ENCODE data around the gene MTA3.
"Not testable (repeated sequence)": the region's sequence is repeated elsewhere in the genome, so short reads cannot be mapped to it uniquely, and the experiment has no call there.

Gene MTA3

DNA sequence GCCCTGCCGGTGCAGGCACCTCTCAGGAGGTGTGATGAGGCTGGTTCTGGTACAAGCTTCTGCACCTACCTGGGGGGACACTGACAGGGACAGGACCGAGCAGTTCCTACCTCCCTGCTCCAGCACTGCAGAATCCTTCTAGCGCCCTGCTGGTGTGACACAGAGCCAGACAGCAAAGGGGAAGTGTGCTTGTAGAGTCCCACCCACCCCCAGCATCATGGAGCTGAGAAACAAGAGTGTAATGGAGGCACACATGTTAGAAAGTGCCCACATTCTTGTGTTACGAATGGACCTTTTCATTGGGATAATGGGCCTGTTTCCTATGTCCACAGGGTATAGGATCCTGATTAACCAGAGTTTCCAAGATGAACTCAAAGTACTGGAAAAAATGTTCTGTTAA is 157.2 kb downstream of the MTA3 start:
- Mint-ChIP-seq H3K4me1 (peaks cover 9% of the 10 kb centered on the region), H3K27me3 (no peaks in the 10 kb centered on the region), H3K36me3 (peaks cover 15% of the 10 kb centered on the region), H3K27ac (no peak overlapping the region), H3K9me3 (peaks cover 5% of the 10 kb centered on the region), H3K4me3 (no peak overlapping the region)
- no peak for DNase-seq
- CTCF ChIA-PET, result no interaction called here

DNA sequence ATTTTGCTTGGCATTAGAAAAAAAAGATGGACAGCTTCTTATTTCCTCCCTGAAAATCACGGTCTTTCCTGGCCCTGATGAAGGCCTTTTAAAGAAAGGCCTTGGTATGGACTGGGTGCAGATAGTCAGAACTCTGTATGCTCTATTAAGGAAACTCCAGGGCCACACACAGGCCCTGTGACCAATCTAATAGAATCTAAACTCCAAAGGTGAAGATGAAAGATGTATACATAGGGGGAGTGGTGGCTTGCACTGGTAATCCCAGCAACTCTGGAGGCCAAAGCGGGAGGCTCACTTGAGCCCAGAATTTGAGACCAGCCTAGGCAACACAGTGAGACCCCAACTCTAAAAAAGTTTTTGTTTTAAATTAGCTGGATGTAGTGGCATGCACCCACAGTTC is 158.2 kb downstream of the MTA3 start:
- CTCF ChIA-PET, result interaction anchor here (0.6 kb wide), 1 partner anchor 746 kb away, joined by 3 read pairs; no protein-coding TSS in a partner anchor
- H3K4me1 Mint-ChIP-seq, result peaks cover 9% of the 10 kb centered on the region
- H3K36me3 Mint-ChIP-seq, result peaks cover 22% of the 10 kb centered on the region
- no peaks in the 10 kb centered on the region for H3K27me3 Mint-ChIP-seq
- no peak overlapping the region for H3K27ac Mint-ChIP-seq
- no peak for DNase-seq
- H3K9me3 Mint-ChIP-seq, result peaks cover 8% of the 10 kb centered on the region
- H3K4me3 Mint-ChIP-seq, result no peak overlapping the region

GRCh38 chr2:42731316-42731715 is 162.9 kb downstream of the MTA3 start:
- Mint-ChIP-seq H3K9me3 (peaks cover 34% of the 10 kb centered on the region), H3K36me3 (peaks cover 57% of the 10 kb centered on the region)
- H3K27me3 Mint-ChIP-seq, CTCF ChIA-PET, DNase-seq, H3K4me1 Mint-ChIP-seq, H3K27ac Mint-ChIP-seq, H3K4me3 Mint-ChIP-seq: not testable (repeated sequence)

GRCh38 chr2:42733852-42734251 is 165.4 kb downstream of the MTA3 start:
- CTCF ChIA-PET, result no interaction called here
- peaks cover 68% of the 10 kb centered on the region for H3K36me3 Mint-ChIP-seq
- no peak overlapping the region for H3K27ac Mint-ChIP-seq
- peaks cover 39% of the 10 kb centered on the region for H3K9me3 Mint-ChIP-seq
- H3K4me1 Mint-ChIP-seq, result peaks cover 4% of the 10 kb centered on the region
- H3K4me3 Mint-ChIP-seq, result no peak overlapping the region
- no peaks in the 10 kb centered on the region for H3K27me3 Mint-ChIP-seq
- DNase-seq, result no peak

GRCh38 chr2:42736598-42737322 is 168.3 kb downstream of the MTA3 start:
- CTCF ChIA-PET, result no interaction called here
- H3K9me3 Mint-ChIP-seq, result peaks cover 35% of the 10 kb centered on the region
- H3K4me3 Mint-ChIP-seq, result no peak overlapping the region
- peaks cover 74% of the 10 kb centered on the region for H3K36me3 Mint-ChIP-seq
- no peak overlapping the region for H3K27ac Mint-ChIP-seq
- no peaks in the 10 kb centered on the region for H3K27me3 Mint-ChIP-seq
- no peak for DNase-seq
- peaks cover 13% of the 10 kb centered on the region for H3K4me1 Mint-ChIP-seq

- Mint-ChIP-seq H3K27ac (peak overlapping the region; percentile 30), H3K9me3 (peaks cover 15% of the 10 kb centered on the region), H3K27me3 (no peaks in the 10 kb centered on the region), H3K36me3 (peaks cover 48% of the 10 kb centered on the region), H3K4me3 (no peak overlapping the region), H3K4me1 (peaks cover 9% of the 10 kb centered on the region)
- CTCF ChIA-PET, result no interaction called here
- no peak for DNase-seq
Observed at GRCh38 chr2:42741140-42741539, 172.7 kb downstream of the MTA3 start.

GRCh38 chr2:42742740-42743658 is 174.6 kb downstream of the MTA3 start:
- no peak overlapping the region for H3K4me3 Mint-ChIP-seq
- no peaks in the 10 kb centered on the region for H3K27me3 Mint-ChIP-seq
- peaks cover 9% of the 10 kb centered on the region for H3K4me1 Mint-ChIP-seq
- no peak for DNase-seq
- peaks cover 38% of the 10 kb centered on the region for H3K36me3 Mint-ChIP-seq
- no peak overlapping the region for H3K27ac Mint-ChIP-seq
- CTCF ChIA-PET, result interaction anchor here (0.6 kb wide), 1 partner anchor 125 kb away, joined by 4 read pairs; no protein-coding TSS in a partner anchor
- H3K9me3 Mint-ChIP-seq, result peaks cover 9% of the 10 kb centered on the region

DNA sequence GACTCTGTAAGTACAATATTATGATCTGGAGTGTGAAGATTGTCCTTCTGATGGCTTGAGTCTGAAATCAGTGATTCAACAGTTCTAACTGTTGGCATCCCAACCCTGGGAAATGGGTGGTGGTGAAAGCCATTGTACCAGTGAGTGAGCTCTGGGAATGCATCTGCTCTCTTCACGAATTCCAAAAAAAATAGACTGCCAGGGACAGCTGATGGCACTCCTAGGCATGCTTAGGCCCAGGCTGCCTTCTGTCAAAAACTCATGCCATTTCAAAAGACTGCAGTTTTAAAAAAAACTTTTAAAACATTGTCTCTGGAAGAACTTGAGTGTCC is 175.2 kb downstream of the MTA3 start:
- H3K36me3 Mint-ChIP-seq, result peaks cover 33% of the 10 kb centered on the region
- no peak overlapping the region for H3K27ac Mint-ChIP-seq
- H3K9me3 Mint-ChIP-seq, result peaks cover 9% of the 10 kb centered on the region
- H3K4me3 Mint-ChIP-seq, result no peak overlapping the region
- no peaks in the 10 kb centered on the region for H3K27me3 Mint-ChIP-seq
- no peak for DNase-seq
- peaks cover 9% of the 10 kb centered on the region for H3K4me1 Mint-ChIP-seq
- CTCF ChIA-PET, result no interaction called here

DNA sequence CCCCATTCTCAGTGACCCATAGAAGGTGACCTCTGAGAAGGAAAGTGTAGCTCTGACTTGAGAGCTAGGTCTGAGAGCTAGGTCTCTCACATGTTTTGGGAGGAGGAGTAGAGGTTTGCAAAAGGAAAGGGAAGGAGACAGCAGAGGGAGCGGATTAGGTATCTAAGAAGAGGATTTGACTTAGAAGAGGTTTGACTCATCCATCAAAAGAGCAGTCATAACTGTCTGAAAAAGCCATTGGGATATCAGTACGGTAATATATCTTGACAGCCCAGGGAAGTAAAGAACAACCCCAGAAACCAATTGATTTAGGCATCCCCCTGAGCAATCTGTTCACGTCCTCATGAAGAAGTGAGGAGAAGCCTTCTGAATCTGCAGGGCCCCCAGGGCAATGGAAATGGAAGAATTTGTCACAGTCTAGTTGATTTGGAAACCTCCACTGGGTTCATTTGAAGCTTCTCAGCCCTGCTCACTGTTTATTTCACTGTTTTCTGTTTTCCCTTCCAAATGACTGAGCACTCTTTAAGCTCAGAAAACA is 176.2 kb downstream of the MTA3 start:
- Mint-ChIP-seq H3K9me3 (peaks cover 7% of the 10 kb centered on the region), H3K27ac (no peak overlapping the region), H3K4me3 (no peak overlapping the region), H3K36me3 (peaks cover 30% of the 10 kb centered on the region), H3K27me3 (no peaks in the 10 kb centered on the region), H3K4me1 (peaks cover 9% of the 10 kb centered on the region)
- CTCF ChIA-PET, result no interaction called here
- no peak for DNase-seq

DNA sequence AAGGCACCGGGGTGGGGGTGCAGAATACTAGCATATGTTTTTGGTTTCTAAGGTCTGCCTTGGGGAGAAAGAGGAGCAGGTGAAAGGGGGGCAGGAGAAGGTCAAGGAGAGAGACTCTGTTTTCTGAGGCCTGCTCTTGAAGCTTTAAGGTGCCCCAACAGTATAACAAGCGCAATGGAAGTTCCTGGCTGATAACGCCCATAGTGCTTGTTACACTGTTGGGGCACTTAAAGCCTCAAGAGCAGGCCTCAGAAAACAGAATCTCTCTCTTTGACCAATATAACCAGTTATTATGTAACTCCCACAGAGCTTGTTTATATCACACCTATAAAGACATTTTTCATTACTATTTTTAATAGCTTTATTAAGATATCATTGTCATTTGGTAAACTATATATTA is 179.0 kb downstream of the MTA3 start:
- peaks cover 19% of the 10 kb centered on the region for H3K36me3 Mint-ChIP-seq
- DNase-seq, result no peak
- CTCF ChIA-PET, result no interaction called here

DNA sequence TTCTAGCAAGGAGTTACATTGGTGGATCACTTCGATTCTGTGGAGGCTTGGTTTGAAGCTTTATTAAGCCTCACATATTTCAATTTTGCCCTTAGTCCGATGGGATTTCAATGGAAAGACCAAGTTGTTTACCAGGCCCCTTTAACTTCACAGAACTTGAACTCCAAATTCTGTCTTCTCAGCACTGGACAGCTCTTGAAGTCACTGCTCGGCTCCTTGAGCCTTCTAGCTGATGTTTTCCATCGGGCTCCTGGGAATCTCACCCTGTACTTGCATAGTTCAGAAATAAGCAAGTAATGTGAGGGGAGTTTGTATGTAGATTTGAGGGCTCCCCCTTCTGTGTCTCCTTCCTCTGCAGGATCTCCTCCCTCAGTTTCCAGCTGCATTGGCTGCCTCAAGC is 180.4 kb downstream of the MTA3 start:
- no peak for DNase-seq
- Mint-ChIP-seq H3K9me3 (no peaks in the 10 kb centered on the region), H3K4me3 (no peak overlapping the region), H3K36me3 (peaks cover 10% of the 10 kb centered on the region), H3K27ac (no peak overlapping the region), H3K4me1 (no peaks in the 10 kb centered on the region), H3K27me3 (no peaks in the 10 kb centered on the region)
- CTCF ChIA-PET, result no interaction called here

More for the DNA sequence above, 179.0 kb downstream of the MTA3 start:
- Mint-ChIP-seq H3K9me3 (peaks cover 5% of the 10 kb centered on the region), H3K4me3 (no peak overlapping the region), H3K27ac (no peak overlapping the region), H3K27me3 (no peaks in the 10 kb centered on the region), H3K4me1 (no peaks in the 10 kb centered on the region)

DNA sequence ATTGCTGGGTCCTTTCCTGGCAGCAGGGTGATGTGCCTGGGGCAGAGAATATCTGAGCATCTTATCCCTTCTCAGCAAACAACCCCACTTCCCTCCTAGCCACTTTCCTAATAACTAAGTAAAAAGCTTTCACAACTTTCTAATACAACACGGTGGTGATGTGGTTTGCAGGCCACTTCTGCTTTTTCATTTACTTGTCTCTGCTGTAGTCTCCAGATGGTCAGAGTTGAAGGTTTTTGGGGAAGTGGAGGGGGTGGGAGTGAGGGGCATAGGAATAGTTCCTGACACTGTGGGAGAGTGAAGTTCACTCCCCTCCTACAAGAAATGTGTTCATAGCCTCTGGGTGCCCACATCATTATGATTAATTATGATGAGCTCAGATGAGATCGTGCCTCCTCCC is 183.9 kb downstream of the MTA3 start:
- DNase-seq, result no peak
- H3K27ac Mint-ChIP-seq, result no peak overlapping the region
- H3K36me3 Mint-ChIP-seq, result peaks cover 8% of the 10 kb centered on the region
- no peaks in the 10 kb centered on the region for H3K4me1 Mint-ChIP-seq
- CTCF ChIA-PET, result no interaction called here
- H3K4me3 Mint-ChIP-seq, result no peak overlapping the region
- no peaks in the 10 kb centered on the region for H3K27me3 Mint-ChIP-seq
- no peaks in the 10 kb centered on the region for H3K9me3 Mint-ChIP-seq

GRCh38 chr2:42752816-42753813 is 184.7 kb downstream of the MTA3 start:
- Mint-ChIP-seq H3K4me3 (no peak overlapping the region), H3K9me3 (no peaks in the 10 kb centered on the region), H3K27me3 (no peaks in the 10 kb centered on the region), H3K27ac (no peak overlapping the region), H3K4me1 (no peaks in the 10 kb centered on the region), H3K36me3 (peaks cover 7% of the 10 kb centered on the region)
- DNase-seq, result no peak
- CTCF ChIA-PET, result no interaction called here

All from activated naive CD4-positive, alpha-beta T cell treated with anti-CD3 and anti-CD28 coated beads, Interleukin-2, amount 10 ng/mL, durations not matched to agents 7 days and 5 days (primary cell).